ENCODE results near the gene GPSM1.

Gene GPSM1

GRCh38 chr9:136303825-136304416 lies 23.4 kb upstream of the GPSM1 start, which contains the start of gene CCDC187:
Gene CCDC187 (minus strand): TSS chr9:136304094. CDS start chr9:136303830, 264 bp downstream.
- no peak for DNase-seq (ENCODE audit: extremely low read depth in 1 of 2, low read depth in 1 of 2)

DNA sequence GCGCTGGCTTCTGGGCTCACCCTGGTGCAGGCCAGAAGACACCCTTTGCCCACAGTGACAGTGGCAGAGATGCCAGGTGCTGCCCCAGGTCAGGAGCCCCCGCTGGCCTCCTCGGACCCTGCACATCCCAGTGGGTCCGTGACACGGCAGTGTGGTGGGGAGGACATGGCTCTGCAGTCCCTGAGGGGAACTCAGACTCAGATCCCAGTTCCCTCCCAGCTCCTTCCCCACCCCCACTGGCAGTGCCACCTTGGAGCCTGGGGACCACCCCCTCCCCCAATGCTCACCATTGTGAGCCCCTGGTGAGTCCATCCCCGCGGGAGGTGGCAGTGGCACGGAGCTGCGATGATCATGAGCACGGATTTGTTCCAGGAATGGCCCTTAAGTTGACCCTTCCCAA lies 22.9 kb upstream of the GPSM1 start:
- no peak for DNase-seq (ENCODE audit: extremely low read depth in 1 of 2, low read depth in 1 of 2)

- DNase-seq (ENCODE audit: extremely low read depth in 1 of 2, low read depth in 1 of 2): no peak
These were observed 22.4 kb upstream of the GPSM1 start for GRCh38 chr9:136304981-136305380.

GRCh38 chr9:136305804-136306203 lies 21.5 kb upstream of the GPSM1 start:
- DNase-seq (ENCODE audit: extremely low read depth in 1 of 2, low read depth in 1 of 2): no peak

GRCh38 chr9:136306211-136307208 lies 20.8 kb upstream of the GPSM1 start:
- DNase-seq (ENCODE audit: extremely low read depth in 1 of 2, low read depth in 1 of 2): no peak

DNA sequence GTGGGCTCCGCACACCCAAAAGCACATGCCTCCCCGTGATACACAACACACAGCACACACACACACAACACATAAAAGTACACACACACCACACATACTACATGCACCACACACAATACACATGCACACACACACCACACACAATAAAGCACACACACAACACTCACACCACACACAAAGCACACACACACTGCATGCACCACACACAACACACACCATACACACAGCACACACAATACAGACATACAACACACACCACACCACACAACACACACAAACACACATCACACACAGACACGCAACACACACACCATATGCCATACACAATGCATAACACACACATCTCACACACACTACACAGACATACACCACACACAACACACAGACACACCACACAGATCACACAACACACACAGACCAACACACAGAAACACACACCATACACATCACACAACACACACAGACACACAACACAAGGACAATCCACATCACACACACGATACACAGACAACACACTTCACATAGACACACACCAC lies 20.1 kb upstream of the GPSM1 start:
- DNase-seq (ENCODE audit: extremely low read depth in 1 of 2, low read depth in 1 of 2): no peak

DNA sequence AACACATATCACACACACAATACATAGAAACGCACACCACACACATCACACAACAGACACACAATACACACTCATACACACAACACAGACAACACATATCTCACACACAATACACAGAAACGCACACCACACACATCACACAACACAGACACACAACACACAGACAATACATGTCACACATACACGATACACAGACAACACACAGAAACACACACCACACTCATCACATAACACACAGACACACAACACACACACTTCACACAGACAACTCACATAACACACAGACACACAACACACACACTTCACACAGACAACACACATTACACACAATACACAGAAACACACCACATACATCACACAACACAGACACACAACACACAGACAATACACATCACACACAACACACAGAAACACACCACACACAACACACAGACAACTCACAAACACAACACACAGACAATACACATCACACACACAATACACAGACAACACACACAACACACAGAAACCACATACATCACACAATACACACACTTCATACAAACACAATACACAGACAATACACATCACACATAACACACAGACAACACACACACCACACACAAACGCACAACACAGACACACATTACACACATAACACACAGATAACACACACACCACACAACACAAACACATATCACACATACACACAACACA lies 19.2 kb upstream of the GPSM1 start:
- DNase-seq (ENCODE audit: extremely low read depth in 1 of 2, low read depth in 1 of 2): no peak

GRCh38 chr9:136308702-136309053 lies 18.7 kb upstream of the GPSM1 start:
- DNase-seq (ENCODE audit: extremely low read depth in 1 of 2, low read depth in 1 of 2): no peak

DNA sequence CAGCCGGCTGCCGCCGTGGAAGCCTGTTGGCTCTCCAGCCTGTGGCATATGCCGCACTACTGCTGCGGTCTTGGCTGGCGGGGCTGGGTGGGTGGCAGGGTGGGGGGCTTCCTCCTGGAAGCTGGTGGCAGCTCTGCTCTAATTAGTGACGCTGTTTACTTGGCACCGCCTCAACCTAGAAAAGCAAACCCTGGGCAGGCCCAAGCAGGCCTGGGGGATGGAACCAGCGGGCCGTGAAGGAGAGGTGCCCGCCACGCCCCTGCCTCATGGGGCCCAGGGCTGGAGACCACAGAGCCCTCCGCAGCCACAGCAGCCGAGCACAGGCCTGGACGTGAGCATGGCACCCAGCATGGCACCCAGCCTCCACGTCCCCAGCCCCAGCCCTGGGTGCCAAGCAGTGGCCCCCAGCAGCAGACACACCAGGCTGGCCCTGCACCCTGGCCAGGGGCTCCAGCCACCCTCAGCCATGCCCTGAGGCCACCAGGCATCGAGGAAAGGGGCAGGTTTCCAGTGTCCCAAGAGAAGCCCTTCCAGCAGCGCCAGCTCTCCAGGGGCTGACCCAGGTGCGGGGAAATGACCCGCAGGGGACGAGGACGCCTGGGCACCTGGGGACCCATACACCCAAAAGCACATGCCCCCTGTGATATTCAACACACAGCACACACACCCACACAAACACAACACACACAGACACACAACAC lies 18.1 kb upstream of the GPSM1 start:
- no peak for DNase-seq (ENCODE audit: extremely low read depth in 1 of 2, low read depth in 1 of 2)

GRCh38 chr9:136309806-136310220 lies 17.5 kb upstream of the GPSM1 start:
- no peak for DNase-seq (ENCODE audit: extremely low read depth in 1 of 2, low read depth in 1 of 2)

DNA sequence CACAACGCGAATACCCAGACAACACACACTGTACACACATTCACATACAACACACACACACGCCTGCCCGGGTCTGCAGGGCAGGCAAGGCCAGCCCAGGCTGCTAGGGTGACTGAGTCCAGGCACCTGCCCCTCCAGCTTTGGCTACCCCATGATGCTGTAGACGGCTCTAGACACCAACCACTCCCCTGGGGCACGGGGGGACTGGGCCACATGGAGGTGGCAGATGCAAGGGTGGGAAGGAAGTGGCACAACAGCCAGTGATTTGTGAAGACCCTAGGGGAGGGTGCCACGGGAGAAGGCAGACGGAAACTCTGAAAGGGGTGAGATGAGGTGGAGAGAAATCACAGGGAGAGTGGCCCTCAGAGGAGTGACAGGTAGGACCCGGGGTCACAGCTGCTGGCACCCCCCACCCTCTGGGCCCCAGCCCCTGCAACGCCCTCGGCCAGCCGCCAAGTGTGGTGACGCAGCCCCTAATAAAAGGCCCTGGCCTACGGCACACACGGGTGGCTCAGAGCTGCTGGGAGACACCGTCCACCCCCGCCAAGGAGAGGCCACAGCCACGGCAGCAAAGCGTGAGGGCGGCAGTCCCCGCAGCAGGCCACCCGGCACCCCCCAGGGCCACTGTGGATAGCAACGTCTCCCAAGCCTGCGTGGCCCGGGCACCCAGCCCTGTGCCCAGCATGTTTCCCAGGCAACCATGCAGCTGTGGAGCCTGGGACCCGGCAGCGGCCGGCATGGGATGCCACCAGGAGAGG lies 16.9 kb upstream of the GPSM1 start:
- no peak for DNase-seq (ENCODE audit: extremely low read depth in 1 of 2, low read depth in 1 of 2)

DNA sequence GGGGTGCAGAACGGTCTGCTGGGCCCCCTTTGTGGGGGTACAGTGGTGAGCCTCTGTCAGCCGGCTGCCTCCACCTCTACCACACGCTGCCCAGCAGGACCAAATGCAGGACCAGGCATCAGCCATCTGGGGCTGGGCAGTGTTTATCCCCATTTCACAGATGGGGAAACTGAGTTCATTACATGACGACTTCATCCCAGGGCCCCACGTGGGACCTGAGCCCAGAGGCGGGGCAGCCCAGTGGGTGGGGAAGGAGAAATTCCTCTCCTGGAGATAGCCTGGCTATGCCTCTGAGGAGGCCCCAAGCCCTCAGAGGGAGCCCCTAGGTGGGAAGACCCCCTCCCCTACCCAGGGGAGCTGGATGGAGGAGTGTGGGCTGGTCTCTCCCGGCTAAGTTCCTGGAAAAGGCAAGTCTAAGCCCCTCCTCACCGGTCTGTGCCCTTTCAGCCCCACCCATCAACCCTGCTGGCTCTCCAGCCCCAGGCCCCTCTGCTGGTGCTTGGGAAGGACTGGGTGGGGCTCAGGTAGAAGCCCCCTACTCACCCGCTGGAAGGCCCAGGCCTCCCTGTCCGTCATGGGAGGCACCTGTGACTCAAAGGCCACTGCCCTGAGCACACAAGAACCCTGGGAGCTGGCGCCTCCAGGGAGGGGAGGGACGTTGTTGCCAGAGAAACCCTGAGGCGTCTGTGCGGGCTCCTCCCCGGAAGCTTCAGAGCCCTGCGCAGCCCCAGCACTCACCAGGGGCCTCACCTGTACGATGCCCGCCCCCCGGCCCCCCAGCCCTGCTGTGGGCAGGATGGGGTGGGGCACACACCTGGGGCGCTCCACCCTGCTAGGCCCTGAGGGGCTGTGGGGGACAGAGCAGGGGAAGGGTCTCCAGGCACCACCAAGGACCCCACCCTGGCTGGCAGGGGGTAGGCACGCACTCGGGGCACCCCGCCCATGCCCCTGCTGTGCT lies 16.0 kb upstream of the GPSM1 start:
- DNase-seq (ENCODE audit: extremely low read depth in 1 of 2, low read depth in 1 of 2): no peak

DNA sequence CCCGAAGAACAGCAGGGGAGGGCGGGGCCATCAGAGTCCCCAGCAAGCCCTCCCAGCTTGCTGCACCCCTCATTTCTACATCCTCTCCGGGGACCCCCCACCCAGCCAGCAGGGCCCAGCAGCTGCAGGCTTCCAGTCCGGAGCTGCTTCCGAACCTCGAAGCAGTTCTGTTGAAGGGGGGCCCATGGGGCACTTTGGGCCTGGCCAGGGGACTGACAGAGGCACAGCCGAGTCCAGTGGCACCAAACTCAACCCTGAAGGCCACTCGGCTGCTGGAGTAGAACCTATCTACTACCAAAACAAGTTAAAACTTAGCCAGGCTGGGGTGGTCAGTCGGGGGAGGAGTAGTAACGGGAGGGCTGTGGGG lies 15.3 kb upstream of the GPSM1 start:
- DNase-seq (ENCODE audit: extremely low read depth in 1 of 2, low read depth in 1 of 2): no peak

DNA sequence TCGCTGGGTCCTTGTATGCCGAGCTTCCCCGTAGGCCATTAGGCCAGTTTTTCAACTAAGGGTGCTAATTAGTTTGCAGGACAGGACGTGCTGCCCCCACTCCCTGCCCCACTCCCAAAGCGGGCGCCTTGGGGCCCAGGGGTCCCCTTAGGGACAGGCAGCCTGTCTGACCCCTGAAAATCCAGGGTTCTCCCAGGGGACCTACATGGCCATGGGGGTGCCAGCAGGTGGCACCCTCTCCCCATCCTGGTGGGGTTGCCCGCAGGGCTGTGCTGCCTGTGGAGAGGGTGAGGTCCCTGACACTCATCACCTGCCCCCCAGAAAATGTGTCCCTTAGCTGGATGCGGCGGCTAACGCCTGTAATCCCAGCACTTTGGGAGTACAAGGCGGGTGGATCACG lies 14.9 kb upstream of the GPSM1 start:
- peak in 1 of 2 donors; percentile 20 for DNase-seq (ENCODE audit: extremely low read depth in 1 of 2, low read depth in 1 of 2)

DNA sequence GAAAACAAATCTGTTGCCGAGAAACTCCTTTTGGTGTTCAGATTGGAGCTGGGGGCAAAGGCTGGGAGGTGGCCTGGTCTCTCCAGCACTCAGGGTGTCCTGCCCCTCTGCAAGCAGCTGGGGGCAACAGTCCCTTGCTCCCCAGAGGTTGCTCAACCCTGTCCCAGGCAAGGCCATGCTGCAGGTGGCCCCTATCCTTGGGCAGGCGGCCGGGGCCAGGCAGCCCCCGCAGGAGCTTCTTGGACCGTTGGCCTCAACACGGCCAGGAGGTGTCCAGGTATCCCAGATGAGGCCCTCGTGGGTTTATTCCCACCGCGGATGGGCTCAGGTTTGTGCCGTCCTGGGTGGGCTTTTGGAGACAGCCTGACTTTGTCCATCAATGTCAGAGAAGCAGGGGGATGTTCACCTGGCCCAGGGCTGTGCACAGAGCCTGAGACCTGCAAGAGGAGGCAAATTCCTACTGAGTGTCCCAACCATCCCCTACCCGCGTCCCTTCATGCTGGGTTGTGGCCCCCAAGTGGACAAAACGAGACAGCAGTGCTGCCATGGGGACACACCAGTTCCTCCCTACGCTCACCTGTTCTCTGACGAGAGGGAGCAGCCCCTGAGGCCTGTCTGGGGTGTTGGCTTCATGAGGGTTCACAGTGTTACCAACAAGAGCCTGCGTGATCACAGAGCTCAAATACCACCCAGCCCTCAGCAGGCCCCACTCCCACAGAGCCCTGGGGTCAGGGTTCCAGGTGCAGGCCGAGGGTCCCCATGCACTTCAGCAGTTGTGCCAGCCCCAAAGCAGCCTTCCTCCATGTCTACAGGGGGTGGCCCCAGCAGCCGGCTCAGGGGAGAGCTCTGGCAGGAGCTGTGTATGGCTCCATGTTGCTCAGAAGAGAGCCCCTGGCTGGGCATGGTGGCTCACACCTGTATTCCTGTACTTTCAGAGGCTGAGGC lies 14.0 kb upstream of the GPSM1 start:
- no peak for DNase-seq (ENCODE audit: extremely low read depth in 1 of 2, low read depth in 1 of 2)

DNA sequence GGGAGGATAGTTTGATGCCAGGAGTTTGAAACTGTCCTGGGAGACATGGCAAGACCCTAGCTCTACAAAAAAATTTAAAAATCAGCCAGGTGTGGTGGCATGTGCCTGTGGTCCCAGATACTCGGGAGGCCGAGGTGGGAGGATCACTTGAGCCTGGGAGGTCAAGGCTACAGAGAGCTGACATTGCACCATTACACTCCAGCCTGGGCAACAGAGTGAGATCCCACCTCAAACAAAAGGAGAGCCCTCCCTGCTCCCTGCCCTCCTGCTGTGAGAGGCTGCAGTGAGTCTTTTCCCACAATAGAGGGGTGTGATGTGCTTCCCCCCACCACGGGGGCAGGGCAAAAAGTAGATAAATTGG lies 13.3 kb upstream of the GPSM1 start:
- no peak for DNase-seq (ENCODE audit: extremely low read depth in 1 of 2, low read depth in 1 of 2)

- DNase-seq (ENCODE audit: extremely low read depth in 1 of 2, low read depth in 1 of 2): no peak
These were observed 12.4 kb upstream of the GPSM1 start for GRCh38 chr9:136314944-136315343.

DNA sequence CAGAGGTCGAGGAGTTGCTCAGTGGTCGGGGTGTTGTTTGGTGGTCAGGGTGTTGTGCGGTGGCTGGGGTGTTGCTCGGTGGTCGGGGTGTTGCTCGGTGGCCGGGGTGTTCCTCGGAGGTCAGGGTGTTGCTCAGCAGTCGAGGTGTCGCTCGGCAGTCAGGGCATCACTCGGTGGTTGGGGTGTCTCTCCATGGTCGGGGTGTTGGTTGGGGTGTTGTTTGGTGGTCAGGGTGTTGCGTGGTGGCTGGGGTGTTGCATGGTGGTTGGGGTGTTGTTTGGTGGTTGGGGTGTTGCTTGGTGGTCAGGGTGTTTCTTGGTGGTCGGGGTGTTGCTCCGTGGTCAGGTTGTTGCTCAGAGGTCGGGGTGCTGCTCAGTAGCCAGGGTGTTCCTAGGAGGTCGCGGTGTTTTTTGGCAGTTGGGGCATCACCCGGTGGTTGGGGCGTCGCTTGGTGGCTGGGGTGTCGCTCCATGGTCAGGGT lies 11.0 kb upstream of the GPSM1 start:
- DNase-seq (ENCODE audit: extremely low read depth in 1 of 2, low read depth in 1 of 2): no peak

All from stimulated activated CD8-positive, alpha-beta memory T cell treated with anti-CD3 and anti-CD28 coated beads, Interleukin-7, amount 100 ng/mL, for 48 hours (primary cell).